ENCODE results near the gene ABCC1. TPM values are rescaled to one million over a fixed set of nuclear protein-coding genes. Genes with fewer than 3 reads are reported as not detected.

ABCC1 gene
- total RNA-seq, 1 experiment from 2014 or later: 61.9 TPM

DNA sequence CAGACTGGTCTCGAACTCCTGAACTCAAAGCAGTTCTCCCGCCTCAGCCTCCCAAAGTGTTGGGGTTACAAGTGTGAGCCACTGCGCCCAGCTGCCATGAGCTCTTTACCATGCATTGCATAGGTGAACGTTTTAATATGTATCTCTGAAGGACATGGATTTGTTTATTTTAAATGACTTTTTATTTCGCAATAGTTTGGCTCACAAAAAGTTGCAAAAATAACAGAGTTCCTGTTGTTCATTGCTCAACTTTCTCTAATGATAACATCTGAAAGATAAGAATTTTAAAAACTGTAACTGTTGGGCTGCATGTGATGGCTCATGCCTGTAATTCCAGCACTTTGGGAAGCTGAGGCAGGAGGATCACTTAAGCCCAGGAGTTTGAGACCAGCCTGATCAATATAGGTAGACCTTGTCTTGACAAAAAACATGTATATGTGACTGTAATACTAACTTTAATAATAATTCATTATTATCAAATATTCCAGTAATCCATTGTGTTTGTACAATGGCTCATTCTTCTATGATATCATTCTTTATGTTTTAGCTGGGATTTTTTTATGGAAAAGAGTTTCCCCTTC, 80.1 kb downstream of the ABCC1 start (continued):
- TF ChIP-seq, protein P1, sequence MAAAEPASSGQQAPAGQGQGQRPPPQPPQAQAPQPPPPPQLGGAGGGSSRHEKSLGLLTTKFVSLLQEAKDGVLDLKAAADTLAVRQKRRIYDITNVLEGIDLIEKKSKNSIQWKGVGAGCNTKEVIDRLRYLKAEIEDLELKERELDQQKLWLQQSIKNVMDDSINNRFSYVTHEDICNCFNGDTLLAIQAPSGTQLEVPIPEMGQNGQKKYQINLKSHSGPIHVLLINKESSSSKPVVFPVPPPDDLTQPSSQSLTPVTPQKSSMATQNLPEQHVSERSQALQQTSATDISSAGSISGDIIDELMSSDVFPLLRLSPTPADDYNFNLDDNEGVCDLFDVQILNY (CRISPR knock-in tag; IDR thresholded peaks at IDR 0.05): no peak
- no peak for TF ChIP-seq SMAD3 (CRISPR knock-in tag; IDR thresholded peaks at IDR 0.05; ENCODE audit: borderline replicate concordance)
- no peak for TF ChIP-seq TP53 (CRISPR knock-in tag; IDR thresholded peaks at IDR 0.05)
- no peak for TF ChIP-seq NR3C1 (CRISPR knock-in tag; conservative IDR thresholded peaks at IDR 0.05; ENCODE audit: low read depth)
- no peak for TF ChIP-seq GRHL2 (CRISPR knock-in tag; IDR thresholded peaks at IDR 0.05; ENCODE audit: insufficient replicate concordance, severe bottlenecking)
- no peak for TF ChIP-seq GTF2I (CRISPR knock-in tag; conservative IDR thresholded peaks at IDR 0.05)
- TF ChIP-seq, protein P2, sequence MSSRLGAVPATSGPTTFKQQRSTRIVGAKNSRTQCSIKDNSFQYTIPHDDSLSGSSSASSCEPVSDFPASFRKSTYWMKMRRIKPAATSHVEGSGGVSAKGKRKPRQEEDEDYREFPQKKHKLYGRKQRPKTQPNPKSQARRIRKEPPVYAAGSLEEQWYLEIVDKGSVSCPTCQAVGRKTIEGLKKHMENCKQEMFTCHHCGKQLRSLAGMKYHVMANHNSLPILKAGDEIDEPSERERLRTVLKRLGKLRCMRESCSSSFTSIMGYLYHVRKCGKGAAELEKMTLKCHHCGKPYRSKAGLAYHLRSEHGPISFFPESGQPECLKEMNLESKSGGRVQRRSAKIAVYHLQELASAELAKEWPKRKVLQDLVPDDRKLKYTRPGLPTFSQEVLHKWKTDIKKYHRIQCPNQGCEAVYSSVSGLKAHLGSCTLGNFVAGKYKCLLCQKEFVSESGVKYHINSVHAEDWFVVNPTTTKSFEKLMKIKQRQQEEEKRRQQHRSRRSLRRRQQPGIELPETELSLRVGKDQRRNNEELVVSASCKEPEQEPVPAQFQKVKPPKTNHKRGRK (CRISPR knock-in tag; IDR thresholded peaks at IDR 0.05; ENCODE audit: borderline replicate concordance): no peak
- TF ChIP-seq ZNF416 (CRISPR knock-in tag; IDR thresholded peaks at IDR 0.05): no peak
- no peak for TF ChIP-seq CBFB (CRISPR knock-in tag; IDR thresholded peaks at IDR 0.05; ENCODE audit: low read depth)
- no peak for TF ChIP-seq TCF7 (CRISPR knock-in tag; IDR thresholded peaks at IDR 0.05; ENCODE audit: low read depth)
- no peak for TF ChIP-seq ZNF121 (CRISPR knock-in tag; IDR thresholded peaks at IDR 0.05)

DNA sequence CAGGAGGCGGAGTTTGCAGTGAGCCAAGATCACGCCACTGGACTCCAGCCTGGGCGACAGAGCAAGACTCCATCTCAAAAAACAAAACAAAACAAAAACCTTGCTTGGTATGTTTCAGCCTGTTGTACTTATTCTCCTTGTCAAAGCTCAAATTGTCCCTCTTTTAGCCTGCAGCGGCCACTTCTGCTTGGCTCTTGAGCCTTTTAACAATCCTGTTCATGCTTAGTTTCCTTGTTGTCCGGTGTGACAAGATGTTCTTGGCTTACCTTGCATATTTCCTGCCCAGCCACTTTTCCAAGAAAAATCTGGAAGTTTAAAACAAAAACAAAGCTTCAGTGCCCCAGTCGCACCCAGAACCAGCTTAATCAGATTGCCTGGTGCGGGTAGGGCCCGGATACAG, 81.0 kb downstream of the ABCC1 start:
- no peaks in the 10 kb centered on the region for H3K27me3 Mint-ChIP-seq (ENCODE audit: low read depth)
- no peak overlapping the region for H3K4me3 Mint-ChIP-seq
- no peak for TF ChIP-seq SP1 (CRISPR knock-in tag; conservative IDR thresholded peaks at IDR 0.05)
- no peak for TF ChIP-seq RORB (CRISPR knock-in tag; IDR thresholded peaks at IDR 0.05)
- TF ChIP-seq, protein P3, sequence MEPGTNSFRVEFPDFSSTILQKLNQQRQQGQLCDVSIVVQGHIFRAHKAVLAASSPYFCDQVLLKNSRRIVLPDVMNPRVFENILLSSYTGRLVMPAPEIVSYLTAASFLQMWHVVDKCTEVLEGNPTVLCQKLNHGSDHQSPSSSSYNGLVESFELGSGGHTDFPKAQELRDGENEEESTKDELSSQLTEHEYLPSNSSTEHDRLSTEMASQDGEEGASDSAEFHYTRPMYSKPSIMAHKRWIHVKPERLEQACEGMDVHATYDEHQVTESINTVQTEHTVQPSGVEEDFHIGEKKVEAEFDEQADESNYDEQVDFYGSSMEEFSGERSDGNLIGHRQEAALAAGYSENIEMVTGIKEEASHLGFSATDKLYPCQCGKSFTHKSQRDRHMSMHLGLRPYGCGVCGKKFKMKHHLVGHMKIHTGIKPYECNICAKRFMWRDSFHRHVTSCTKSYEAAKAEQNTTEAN (CRISPR knock-in tag; IDR thresholded peaks at IDR 0.05): no peak
- TF ChIP-seq NR3C1 (CRISPR knock-in tag; conservative IDR thresholded peaks at IDR 0.05; ENCODE audit: low read depth): no peak
- TF ChIP-seq NR1H2 (CRISPR knock-in tag; IDR thresholded peaks at IDR 0.05): no peak
- TF ChIP-seq OVOL2 (CRISPR knock-in tag; IDR thresholded peaks at IDR 0.05; ENCODE audit: borderline replicate concordance): no peak
- no peak for TF ChIP-seq SMAD4 (CRISPR knock-in tag; IDR thresholded peaks at IDR 0.05)
- CTCF ChIA-PET: interaction anchor here (0.9 kb wide), 1 partner anchor 155 kb away, joined by 3 read pairs; no protein-coding TSS in a partner anchor
- no peak for ATAC-seq
- H3K9me3 Mint-ChIP-seq: no peaks in the 10 kb centered on the region
- peaks cover 33% of the 10 kb centered on the region for H3K36me3 Mint-ChIP-seq
- H3K27ac Mint-ChIP-seq: no peak overlapping the region
- peaks cover 6% of the 10 kb centered on the region; the same call in 1 of the 2 replicates for H3K4me1 Mint-ChIP-seq
- DNase-seq (ENCODE audit: low spot score): no peak
- POLR2A ChIA-PET: no interaction called here

DNA sequence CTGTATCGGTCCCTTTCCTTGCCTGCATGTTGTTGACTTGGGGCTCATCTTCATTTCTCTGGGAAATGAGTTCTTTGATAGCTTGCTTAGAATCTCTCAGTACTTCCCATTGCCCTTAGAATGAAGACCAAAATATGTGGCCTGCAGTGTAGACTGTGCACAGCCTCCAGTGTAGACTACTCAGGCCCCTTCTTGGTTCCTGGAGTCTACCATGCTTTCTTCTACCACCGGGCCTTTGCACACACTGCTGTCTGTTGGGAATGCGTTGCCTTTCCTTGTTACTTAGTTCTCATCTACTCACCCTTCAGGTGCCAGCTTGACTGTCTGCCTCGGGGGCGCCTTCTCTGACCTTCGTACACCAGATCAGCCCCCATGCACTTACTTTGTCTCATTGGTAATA, 82.0 kb downstream of the ABCC1 start:
- no peak for TF ChIP-seq NFE2L1 (CRISPR knock-in tag; IDR thresholded peaks at IDR 0.05)
- TF ChIP-seq CBFB (CRISPR knock-in tag; IDR thresholded peaks at IDR 0.05; ENCODE audit: low read depth): no peak
- no peak for TF ChIP-seq CREB1 (CRISPR knock-in tag; IDR thresholded peaks at IDR 0.05)
- no peak for TF ChIP-seq ZNF396 (CRISPR knock-in tag; IDR thresholded peaks at IDR 0.05; ENCODE audit: borderline replicate concordance)
- TF ChIP-seq, protein P4, sequence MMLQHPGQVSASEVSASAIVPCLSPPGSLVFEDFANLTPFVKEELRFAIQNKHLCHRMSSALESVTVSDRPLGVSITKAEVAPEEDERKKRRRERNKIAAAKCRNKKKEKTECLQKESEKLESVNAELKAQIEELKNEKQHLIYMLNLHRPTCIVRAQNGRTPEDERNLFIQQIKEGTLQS (CRISPR knock-in tag; conservative IDR thresholded peaks at IDR 0.05): no peak
- TF ChIP-seq, protein P5, sequence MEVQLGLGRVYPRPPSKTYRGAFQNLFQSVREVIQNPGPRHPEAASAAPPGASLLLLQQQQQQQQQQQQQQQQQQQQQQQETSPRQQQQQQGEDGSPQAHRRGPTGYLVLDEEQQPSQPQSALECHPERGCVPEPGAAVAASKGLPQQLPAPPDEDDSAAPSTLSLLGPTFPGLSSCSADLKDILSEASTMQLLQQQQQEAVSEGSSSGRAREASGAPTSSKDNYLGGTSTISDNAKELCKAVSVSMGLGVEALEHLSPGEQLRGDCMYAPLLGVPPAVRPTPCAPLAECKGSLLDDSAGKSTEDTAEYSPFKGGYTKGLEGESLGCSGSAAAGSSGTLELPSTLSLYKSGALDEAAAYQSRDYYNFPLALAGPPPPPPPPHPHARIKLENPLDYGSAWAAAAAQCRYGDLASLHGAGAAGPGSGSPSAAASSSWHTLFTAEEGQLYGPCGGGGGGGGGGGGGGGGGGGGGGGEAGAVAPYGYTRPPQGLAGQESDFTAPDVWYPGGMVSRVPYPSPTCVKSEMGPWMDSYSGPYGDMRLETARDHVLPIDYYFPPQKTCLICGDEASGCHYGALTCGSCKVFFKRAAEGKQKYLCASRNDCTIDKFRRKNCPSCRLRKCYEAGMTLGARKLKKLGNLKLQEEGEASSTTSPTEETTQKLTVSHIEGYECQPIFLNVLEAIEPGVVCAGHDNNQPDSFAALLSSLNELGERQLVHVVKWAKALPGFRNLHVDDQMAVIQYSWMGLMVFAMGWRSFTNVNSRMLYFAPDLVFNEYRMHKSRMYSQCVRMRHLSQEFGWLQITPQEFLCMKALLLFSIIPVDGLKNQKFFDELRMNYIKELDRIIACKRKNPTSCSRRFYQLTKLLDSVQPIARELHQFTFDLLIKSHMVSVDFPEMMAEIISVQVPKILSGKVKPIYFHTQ (CRISPR knock-in tag; IDR thresholded peaks at IDR 0.05): no peak
- TF ChIP-seq, protein P6, sequence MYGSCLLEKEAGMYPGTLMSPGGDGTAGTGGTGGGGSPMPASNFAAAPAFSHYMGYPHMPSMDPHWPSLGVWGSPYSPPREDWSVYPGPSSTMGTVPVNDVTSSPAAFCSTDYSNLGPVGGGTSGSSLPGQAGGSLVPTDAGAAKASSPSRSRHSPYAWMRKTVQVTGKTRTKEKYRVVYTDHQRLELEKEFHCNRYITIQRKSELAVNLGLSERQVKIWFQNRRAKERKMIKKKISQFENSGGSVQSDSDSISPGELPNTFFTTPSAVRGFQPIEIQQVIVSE (CRISPR knock-in tag; IDR thresholded peaks at IDR 0.05; ENCODE audit: borderline replicate concordance): no peak
- no peak for TF ChIP-seq NFYB (CRISPR knock-in tag; conservative IDR thresholded peaks at IDR 0.05; ENCODE audit: low read depth)
- no peak for TF ChIP-seq ZNF423 (CRISPR knock-in tag; IDR thresholded peaks at IDR 0.05)
- no peak for TF ChIP-seq TEAD4 (CRISPR knock-in tag; IDR thresholded peaks at IDR 0.05)
- TF ChIP-seq PRRX2 (CRISPR knock-in tag; IDR thresholded peaks at IDR 0.05): no peak
- Mint-ChIP-seq H3K27me3 (ENCODE audit: low read depth) (no peaks in the 10 kb centered on the region), H3K36me3 (peaks cover 37% of the 10 kb centered on the region), H3K4me1 (peaks cover 3% of the 10 kb centered on the region; the same call in 1 of the 2 replicates), H3K4me3 (no peak overlapping the region), H3K9me3 (no peaks in the 10 kb centered on the region), H3K27ac (no peak overlapping the region)
- ChIA-PET POLR2A (no interaction called here), CTCF (interaction anchor here (0.9 to 1.5 kb wide), 2 partner anchors 14 to 156 kb away, joined by 3 to 5 read pairs; no protein-coding TSS in a partner anchor)
- ATAC-seq (no peak), DNase-seq (ENCODE audit: low spot score) (no peak)

Data from WTC11 (cell line).